HEK293 (cell line): Measurements from ENCODE around the gene TIMM50.

Experiments used
- CTCF ChIP-seq: fragments of 450-650 bp; formaldehyde crosslinking; IDR thresholded peaks from 2 replicates; pipeline ENCODE4 v1.5.1; 2016; ENCODE audit warnings: missing biosample characterization, missing genetic modification characterization
- ZBTB7A ChIP-seq: fragments of 450-650 bp; formaldehyde crosslinking; IDR thresholded peaks from 2 replicates; pipeline ENCODE4 v1.5.1; 2016; ENCODE audit warnings: low read depth, missing biosample characterization, missing genetic modification characterization

- TF ChIP-seq ZBTB7A: no peak
- TF ChIP-seq CTCF: no peak
These were observed 12.2 kb downstream of the TIMM50 start for GRCh38 chr19:39492788-39493187.
